ENCODE results near the gene GABPB2.

DNA sequence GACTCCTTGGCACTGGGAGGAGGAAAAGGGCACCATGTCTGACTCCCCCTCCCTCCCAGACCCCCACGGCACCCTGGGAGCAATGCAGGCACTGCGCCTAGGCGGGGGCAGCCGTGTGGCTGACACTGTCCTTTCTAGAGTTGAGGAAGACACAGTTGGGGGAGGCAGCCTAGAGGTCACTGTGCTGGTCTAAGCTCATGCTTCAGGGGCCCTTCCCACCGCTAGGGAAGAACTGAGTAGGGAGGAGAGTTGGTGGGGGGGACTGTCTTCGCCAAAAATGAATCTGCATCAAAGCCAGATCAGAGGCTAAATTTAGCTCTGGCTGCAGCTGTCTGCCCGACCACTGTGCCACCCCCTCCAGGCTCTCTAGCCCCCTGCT, 72.5 kb downstream of the GABPB2 start:
- no peak for TF ChIP-seq EZH2 (IDR thresholded peaks at IDR 0.05; ENCODE audit: insufficient read depth, low read length)
- TF ChIP-seq, protein P1, sequence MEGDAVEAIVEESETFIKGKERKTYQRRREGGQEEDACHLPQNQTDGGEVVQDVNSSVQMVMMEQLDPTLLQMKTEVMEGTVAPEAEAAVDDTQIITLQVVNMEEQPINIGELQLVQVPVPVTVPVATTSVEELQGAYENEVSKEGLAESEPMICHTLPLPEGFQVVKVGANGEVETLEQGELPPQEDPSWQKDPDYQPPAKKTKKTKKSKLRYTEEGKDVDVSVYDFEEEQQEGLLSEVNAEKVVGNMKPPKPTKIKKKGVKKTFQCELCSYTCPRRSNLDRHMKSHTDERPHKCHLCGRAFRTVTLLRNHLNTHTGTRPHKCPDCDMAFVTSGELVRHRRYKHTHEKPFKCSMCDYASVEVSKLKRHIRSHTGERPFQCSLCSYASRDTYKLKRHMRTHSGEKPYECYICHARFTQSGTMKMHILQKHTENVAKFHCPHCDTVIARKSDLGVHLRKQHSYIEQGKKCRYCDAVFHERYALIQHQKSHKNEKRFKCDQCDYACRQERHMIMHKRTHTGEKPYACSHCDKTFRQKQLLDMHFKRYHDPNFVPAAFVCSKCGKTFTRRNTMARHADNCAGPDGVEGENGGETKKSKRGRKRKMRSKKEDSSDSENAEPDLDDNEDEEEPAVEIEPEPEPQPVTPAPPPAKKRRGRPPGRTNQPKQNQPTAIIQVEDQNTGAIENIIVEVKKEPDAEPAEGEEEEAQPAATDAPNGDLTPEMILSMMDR (IDR thresholded peaks at IDR 0.05; ENCODE audit: insufficient read depth, low read depth, low read length) = no peak

All from astrocyte (in vitro differentiated cells and primary cell).